OCI-LY7 (cell line): ENCODE data around the gene FBXO4. TPM values are rescaled to one million over a fixed set of nuclear protein-coding genes. Genes with fewer than 3 reads are reported as not detected.

Experiments
- Bru-seq: library from RNA; stranded (reverse); fragments of 400-500 nt; gene quantifications from one replicate; lab custom pipeline; 2021; lab: Mats Ljungman, UMichigan
- BruChase-seq, 2 experiments: library from RNA; stranded (reverse); fragments of 400-500 nt; gene quantifications; one replicate each; lab custom pipeline; 2021; lab: Mats Ljungman, UMichigan
- BruUV-seq: library from RNA; stranded (reverse); fragments of 400-500 nt; replicated peaks from 2 replicates; lab custom pipeline; 2021; lab: Mats Ljungman, UMichigan
- CTCF ChIA-PET: fragments of 300-600 bp; sonication (Branson Sonifier 250); formaldehyde crosslinking; loops from one replicate; lab custom pipeline; 2022; ENCODE audit warnings: antibody characterized with exemption; ENCODE audit not compliant: unreplicated experiment; lab: Charles Lee
- POLR2A ChIA-PET: fragments of 300-600 bp; sonication (Branson Sonifier 250); formaldehyde crosslinking; loops from one replicate; lab custom pipeline; 2022; ENCODE audit warnings: antibody characterized with exemption; lab: Charles Lee
- DNase-seq: peaks from one replicate; pipeline ENCODE4 v3.0.0-alpha.2; 2015; ENCODE audit warnings: low spot score
- H2AFZ ChIP-seq: fragments of 200-600 bp; sonication (generic), shearing (Covaris generic); 2 replicates; pipeline ENCODE4 v1.6.1; 2014; ENCODE audit warnings: mild to moderate bottlenecking, antibody characterized with exemption, low read length, moderate library complexity
- H3K27ac ChIP-seq: fragments of 200-600 bp; sonication (generic); 2 replicates; pipeline ENCODE4 v1.5.1; 2014; ENCODE audit warnings: mixed run types, low read depth, mild to moderate bottlenecking, moderate library complexity, low read length, inconsistent platforms; ENCODE audit not compliant: poor library complexity, severe bottlenecking
- H3K36me3 ChIP-seq: fragments of 200-600 bp; sonication (generic); 2 replicates; pipeline ENCODE4 v1.6.1; 2014; ENCODE audit warnings: mild to moderate bottlenecking, antibody characterized with exemption, low read length, moderate library complexity, mixed read lengths; ENCODE audit not compliant: insufficient read depth
- H3K4me1 ChIP-seq: fragments of 200-600 bp; sonication (generic); 2 replicates; pipeline ENCODE4 v1.5.1; 2014; ENCODE audit warnings: mild to moderate bottlenecking, low read length; ENCODE audit not compliant: insufficient read depth, poor library complexity, severe bottlenecking
- H3K4me2 ChIP-seq: fragments of 200-600 bp; sonication (generic); 2 replicates; pipeline ENCODE4 v1.6.1; 2014; ENCODE audit warnings: mild to moderate bottlenecking, low read length
- H3K4me3 ChIP-seq: fragments of 200-600 bp; sonication (generic); 2 replicates; pipeline ENCODE4 v1.5.1; 2014; ENCODE audit warnings: mild to moderate bottlenecking, low read depth, low read length; ENCODE audit not compliant: poor library complexity, severe bottlenecking
- H3K79me2 ChIP-seq: fragments of 200-600 bp; sonication (generic); 2 replicates; pipeline ENCODE4 v1.6.1; 2016; ENCODE audit warnings: low read depth, mild to moderate bottlenecking, low read length, moderate library complexity, mixed read lengths; ENCODE audit not compliant: insufficient read depth
- H3K9me2 ChIP-seq: fragments of 200-600 bp; sonication (generic); 2 replicates; pipeline ENCODE4 v1.6.1; 2016; ENCODE audit warnings: mild to moderate bottlenecking, low read length, mixed read lengths; ENCODE audit not compliant: insufficient read depth
- H3K9me3 ChIP-seq: fragments of 200-600 bp; sonication (generic); 2 replicates; pipeline ENCODE4 v1.6.1; 2014; ENCODE audit warnings: mild to moderate bottlenecking, mixed run types, low read length, mixed read lengths
- H4K20me1 ChIP-seq: fragments of 200-600 bp; sonication (generic); 2 replicates; pipeline ENCODE4 v1.6.1; 2014; ENCODE audit warnings: mild to moderate bottlenecking, antibody characterized with exemption, low read length, moderate library complexity, mixed read lengths; ENCODE audit not compliant: insufficient read depth
- EZH2phosphoT487 ChIP-seq: fragments of 200-600 bp; sonication (generic); IDR thresholded peaks from 2 replicates; pipeline ENCODE4 v1.6.1; 2018; ENCODE audit warnings: low read depth, borderline replicate concordance, mild to moderate bottlenecking, mixed run types, antibody characterized with exemption, low read length, moderate library complexity, mixed read lengths
- intact Hi-C: fragments of 100-400 bp; cut with micrococcal nuclease; formaldehyde crosslinking; loops from one replicate; pipeline ENCODE4 v1.10.0; 2022; ENCODE audit not compliant: unreplicated experiment
- long read RNA-seq: library from polyadenylated mRNA; stranded (forward); transcript quantifications from one replicate; pipeline ENCODE4 v2.0.0, GENCODE V29; 2022
- total RNA-seq, 2 experiments: library from RNA; depleted of rRNA in 1 of 2; stranded (reverse); fragments of >200 nt in 1 of 2; shearing (Covaris generic) in 1 of 2; gene quantifications; 2 replicates each; pipeline ENCODE4 v1.2.3, GENCODE V29; 2014 to 2022
- TF ChIP-seq, protein P1 (sequence below): fragments of 200-600 bp; sonication (generic); conservative IDR thresholded peaks from 2 replicates; pipeline ENCODE4 v1.5.1; 2014; ENCODE audit warnings: mild to moderate bottlenecking, antibody characterized with exemption, low read length, moderate library complexity, mixed read lengths

FBXO4 gene, protein sequence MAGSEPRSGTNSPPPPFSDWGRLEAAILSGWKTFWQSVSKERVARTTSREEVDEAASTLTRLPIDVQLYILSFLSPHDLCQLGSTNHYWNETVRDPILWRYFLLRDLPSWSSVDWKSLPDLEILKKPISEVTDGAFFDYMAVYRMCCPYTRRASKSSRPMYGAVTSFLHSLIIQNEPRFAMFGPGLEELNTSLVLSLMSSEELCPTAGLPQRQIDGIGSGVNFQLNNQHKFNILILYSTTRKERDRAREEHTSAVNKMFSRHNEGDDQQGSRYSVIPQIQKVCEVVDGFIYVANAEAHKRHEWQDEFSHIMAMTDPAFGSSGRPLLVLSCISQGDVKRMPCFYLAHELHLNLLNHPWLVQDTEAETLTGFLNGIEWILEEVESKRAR
- total RNA-seq (2014; rRNA removed; shearing (Covaris generic)) (not detected in 2 replicates), total RNA-seq (2022) (0.40 TPM in 1 of 2 replicates, not detected in the other), Bru-seq, nascent RNA (percentile 28 among the genes with signal in this experiment), BruChase-seq, experiment 1, labeled RNA remaining after a 6-hour chase (percentile 36 among the genes with signal in this experiment), BruChase-seq, experiment 2, labeled RNA remaining after a 2-hour chase (percentile 43 among the genes with signal in this experiment)
- long read RNA-seq = 0 reads

DNA sequence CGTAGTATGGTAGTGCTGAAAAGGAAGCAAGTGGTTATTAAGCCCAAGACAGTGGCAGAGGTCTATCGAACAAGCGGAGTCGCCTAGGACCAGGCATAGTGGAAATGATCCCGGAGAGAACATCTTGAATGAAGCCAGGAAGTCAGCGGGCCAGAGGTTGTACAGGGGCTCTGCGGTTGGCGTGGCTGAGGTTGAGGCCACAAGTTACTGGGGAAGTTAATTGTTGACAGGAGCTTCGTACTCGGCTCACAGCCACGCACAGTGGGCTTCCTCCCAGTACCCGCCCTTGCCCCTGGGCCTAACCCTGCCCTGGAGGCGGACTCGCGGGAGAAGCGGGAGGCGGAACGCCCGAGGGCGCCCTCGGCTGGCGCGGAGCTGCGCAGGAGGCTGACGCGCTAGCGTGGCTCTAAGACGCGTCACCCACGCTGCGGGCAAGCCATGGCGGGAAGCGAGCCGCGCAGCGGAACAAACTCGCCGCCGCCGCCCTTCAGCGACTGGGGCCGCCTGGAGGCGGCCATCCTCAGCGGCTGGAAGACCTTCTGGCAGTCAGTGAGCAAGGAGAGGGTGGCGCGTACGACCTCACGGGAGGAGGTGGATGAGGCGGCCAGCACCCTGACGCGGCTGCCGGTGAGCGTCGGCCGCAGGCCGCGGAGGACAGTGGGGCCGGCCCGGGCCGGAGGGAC is at the start of gene FBXO4:
Gene FBXO4, plus strand, starts transcription at position 410 of the 683 bp plus-strand sequence. Its CDS starts 29 bp downstream, at position 439.
- Histone ChIP-seq H3K9me3 (no peaks in the 10 kb centered on the region), H2AFZ (no peak within 1 kb of the TSS), H3K27ac (no peak within 1 kb of the TSS), H3K79me2 (no peaks in the 10 kb centered on the region), H3K9me2 (no peaks in the 10 kb centered on the region), H3K4me3 (no peak within 1 kb of the TSS), H3K4me2 (peak within 1 kb of the TSS; percentile 37; the same call in 1 of the 2 replicates), H3K36me3 (peaks cover 29% of the 10 kb centered on the region), H4K20me1 (no peaks in the 10 kb centered on the region), H3K4me1 (peaks cover 4% of the 10 kb centered on the region)
- ChIA-PET POLR2A (interaction anchor here (0.6 kb wide), 1 partner anchor 44 kb away, joined by 3 read pairs; no protein-coding TSS in a partner anchor), CTCF (no interaction called here)
- no peak for TF ChIP-seq EZH2phosphoT487
- TF ChIP-seq, protein P1, sequence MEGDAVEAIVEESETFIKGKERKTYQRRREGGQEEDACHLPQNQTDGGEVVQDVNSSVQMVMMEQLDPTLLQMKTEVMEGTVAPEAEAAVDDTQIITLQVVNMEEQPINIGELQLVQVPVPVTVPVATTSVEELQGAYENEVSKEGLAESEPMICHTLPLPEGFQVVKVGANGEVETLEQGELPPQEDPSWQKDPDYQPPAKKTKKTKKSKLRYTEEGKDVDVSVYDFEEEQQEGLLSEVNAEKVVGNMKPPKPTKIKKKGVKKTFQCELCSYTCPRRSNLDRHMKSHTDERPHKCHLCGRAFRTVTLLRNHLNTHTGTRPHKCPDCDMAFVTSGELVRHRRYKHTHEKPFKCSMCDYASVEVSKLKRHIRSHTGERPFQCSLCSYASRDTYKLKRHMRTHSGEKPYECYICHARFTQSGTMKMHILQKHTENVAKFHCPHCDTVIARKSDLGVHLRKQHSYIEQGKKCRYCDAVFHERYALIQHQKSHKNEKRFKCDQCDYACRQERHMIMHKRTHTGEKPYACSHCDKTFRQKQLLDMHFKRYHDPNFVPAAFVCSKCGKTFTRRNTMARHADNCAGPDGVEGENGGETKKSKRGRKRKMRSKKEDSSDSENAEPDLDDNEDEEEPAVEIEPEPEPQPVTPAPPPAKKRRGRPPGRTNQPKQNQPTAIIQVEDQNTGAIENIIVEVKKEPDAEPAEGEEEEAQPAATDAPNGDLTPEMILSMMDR = no peak
- intact Hi-C loops = no loop called here
- no TSS peak for BruUV-seq
- DNase-seq = no peak

DNA sequence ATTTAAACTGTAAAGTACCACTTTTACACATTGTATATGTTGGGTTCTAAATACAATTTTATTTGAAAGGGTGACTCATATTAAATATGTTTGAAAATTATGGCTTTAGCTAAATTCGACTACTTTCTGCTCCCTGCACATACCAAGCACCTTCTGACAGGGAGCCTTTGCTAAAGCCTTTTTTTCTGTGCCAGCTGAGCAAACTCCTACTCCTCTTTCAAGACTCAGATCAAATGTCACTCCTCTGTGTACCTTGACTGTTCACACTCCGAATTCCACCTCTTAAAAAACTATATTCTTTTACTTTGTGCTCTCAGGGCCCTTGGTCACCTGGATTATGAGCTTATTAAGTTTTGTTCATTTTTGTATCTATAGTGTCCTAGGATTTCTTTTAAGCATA is 48.4 kb upstream of the FBXO4 start:
- CTCF ChIA-PET = no interaction called here

More for the DNA sequence above, 48.4 kb upstream of the FBXO4 start:
- Histone ChIP-seq H3K79me2 (no peaks in the 10 kb centered on the region), H3K4me2 (no peak overlapping the region), H2AFZ (no peak overlapping the region), H3K4me1 (peaks cover 4% of the 10 kb centered on the region), H3K36me3 (no peaks in the 10 kb centered on the region), H3K9me3 (no peaks in the 10 kb centered on the region), H3K9me2 (no peaks in the 10 kb centered on the region), H4K20me1 (no peaks in the 10 kb centered on the region), H3K4me3 (no peak overlapping the region), H3K27ac (no peak overlapping the region)
- no peak for TF ChIP-seq EZH2phosphoT487
- TF ChIP-seq, protein P1 = no peak
- no TSS peak for BruUV-seq
- POLR2A ChIA-PET = interaction anchor here (0.8 to 1.9 kb wide), 2 partner anchors 26 to 27 kb away, joined by 3 to 4 read pairs; partner anchors contain the start of gene RIMOC1
- DNase-seq = no peak
- intact Hi-C loops = no loop called here
